Measurements from ENCODE around the gene POLR1G.

Gene POLR1G

GRCh38 chr19:45406226-45407090 lies at the start of gene POLR1G:
Gene POLR1G (plus strand): TSS chr19:45406644. CDS start chr19:45406697, 53 bp downstream.
- DNase-seq (ENCODE audit: insufficient read length, low spot score): peak; percentile 44
- FAIRE-seq: no peak
- TF ChIP-seq POLR2A (IDR thresholded peaks at IDR 0.05; ENCODE audit: low read depth, low read length): peak; percentile 45

GRCh38 chr19:45356760-45357444 lies 49.5 kb upstream of the POLR1G start:
- FAIRE-seq (no peak), DNase-seq (ENCODE audit: insufficient read length, low spot score) (no peak)
- TF ChIP-seq POLR2A (IDR thresholded peaks at IDR 0.05; ENCODE audit: low read depth, low read length): no peak

GRCh38 chr19:45357445-45357783 lies 49.0 kb upstream of the POLR1G start:
- DNase-seq (ENCODE audit: insufficient read length, low spot score): no peak
- no peak for FAIRE-seq
- no peak for TF ChIP-seq POLR2A (IDR thresholded peaks at IDR 0.05; ENCODE audit: low read depth, low read length)

- DNase-seq (ENCODE audit: insufficient read length, low spot score) (no peak), FAIRE-seq (no peak)
These were observed 48.1 kb upstream of the POLR1G start for GRCh38 chr19:45358213-45358792.

GRCh38 chr19:45361608-45362007 lies 44.8 kb upstream of the POLR1G start:
- TF ChIP-seq POLR2A (IDR thresholded peaks at IDR 0.05; ENCODE audit: low read depth, low read length): no peak
- FAIRE-seq: no peak
- no peak for DNase-seq (ENCODE audit: insufficient read length, low spot score)

More at GRCh38 chr19:45358213-45358792, 48.1 kb upstream of the POLR1G start:
- TF ChIP-seq POLR2A (IDR thresholded peaks at IDR 0.05; ENCODE audit: low read depth, low read length): no peak

- no peak for DNase-seq (ENCODE audit: insufficient read length, low spot score)
- no peak for TF ChIP-seq POLR2A (IDR thresholded peaks at IDR 0.05; ENCODE audit: low read depth, low read length)
- FAIRE-seq: no peak
These were observed 44.2 kb upstream of the POLR1G start for GRCh38 chr19:45362291-45362690.

- no peak for TF ChIP-seq POLR2A (IDR thresholded peaks at IDR 0.05; ENCODE audit: low read depth, low read length)
- FAIRE-seq: no peak
These were observed 42.5 kb upstream of the POLR1G start for GRCh38 chr19:45363861-45364459.

GRCh38 chr19:45364696-45365095 lies 41.7 kb upstream of the POLR1G start:
- FAIRE-seq: no peak
- no peak for TF ChIP-seq POLR2A (IDR thresholded peaks at IDR 0.05; ENCODE audit: low read depth, low read length)

More at GRCh38 chr19:45363861-45364459, 42.5 kb upstream of the POLR1G start:
- DNase-seq (ENCODE audit: insufficient read length, low spot score): no peak

GRCh38 chr19:45368127-45368526 lies 38.3 kb upstream of the POLR1G start:
- DNase-seq (ENCODE audit: insufficient read length, low spot score): no peak
- TF ChIP-seq POLR2A (IDR thresholded peaks at IDR 0.05; ENCODE audit: low read depth, low read length): no peak
- no peak for FAIRE-seq

More at GRCh38 chr19:45364696-45365095, 41.7 kb upstream of the POLR1G start:
- no peak for DNase-seq (ENCODE audit: insufficient read length, low spot score)

GRCh38 chr19:45368737-45369340 lies 37.6 kb upstream of the POLR1G start:
- no peak for TF ChIP-seq POLR2A (IDR thresholded peaks at IDR 0.05; ENCODE audit: low read depth, low read length)
- FAIRE-seq (no peak), DNase-seq (ENCODE audit: insufficient read length, low spot score) (no peak)

- 0 out of 2 replicates have a peak, but pooled peaks have one; percentile 20 for TF ChIP-seq POLR2A (IDR thresholded peaks at IDR 0.05; ENCODE audit: low read depth, low read length)
- peak; percentile 96 for DNase-seq (ENCODE audit: insufficient read length, low spot score)
- FAIRE-seq: peak; percentile 55
These were observed 35.8 kb upstream of the POLR1G start, which contains the start of gene ERCC2 for GRCh38 chr19:45370410-45371204. Gene ERCC2 (minus strand): TSS chr19:45370573. CDS start chr19:45370540, 33 bp downstream.

- FAIRE-seq (peak; percentile 74), DNase-seq (ENCODE audit: insufficient read length, low spot score) (peak; percentile 57)
- no peak for TF ChIP-seq POLR2A (IDR thresholded peaks at IDR 0.05; ENCODE audit: low read depth, low read length)
These were observed 30.3 kb upstream of the POLR1G start for GRCh38 chr19:45376045-45376724.
